ENCODE results near the gene GSC2.

GRCh38 chr22:19166421-19166820 lies 16.3 kb upstream of the GSC2 start:
- TF ChIP-seq POLR2AphosphoS5 (IDR thresholded peaks at IDR 0.05; ENCODE audit: low read depth) (no peak), CTCF (IDR thresholded peaks at IDR 0.05; ENCODE audit: insufficient read depth, low read length) (no peak), SPI1 (IDR thresholded peaks at IDR 0.05; ENCODE audit: borderline replicate concordance, low read depth) (no peak)
- TF ChIP-seq, protein P1, sequence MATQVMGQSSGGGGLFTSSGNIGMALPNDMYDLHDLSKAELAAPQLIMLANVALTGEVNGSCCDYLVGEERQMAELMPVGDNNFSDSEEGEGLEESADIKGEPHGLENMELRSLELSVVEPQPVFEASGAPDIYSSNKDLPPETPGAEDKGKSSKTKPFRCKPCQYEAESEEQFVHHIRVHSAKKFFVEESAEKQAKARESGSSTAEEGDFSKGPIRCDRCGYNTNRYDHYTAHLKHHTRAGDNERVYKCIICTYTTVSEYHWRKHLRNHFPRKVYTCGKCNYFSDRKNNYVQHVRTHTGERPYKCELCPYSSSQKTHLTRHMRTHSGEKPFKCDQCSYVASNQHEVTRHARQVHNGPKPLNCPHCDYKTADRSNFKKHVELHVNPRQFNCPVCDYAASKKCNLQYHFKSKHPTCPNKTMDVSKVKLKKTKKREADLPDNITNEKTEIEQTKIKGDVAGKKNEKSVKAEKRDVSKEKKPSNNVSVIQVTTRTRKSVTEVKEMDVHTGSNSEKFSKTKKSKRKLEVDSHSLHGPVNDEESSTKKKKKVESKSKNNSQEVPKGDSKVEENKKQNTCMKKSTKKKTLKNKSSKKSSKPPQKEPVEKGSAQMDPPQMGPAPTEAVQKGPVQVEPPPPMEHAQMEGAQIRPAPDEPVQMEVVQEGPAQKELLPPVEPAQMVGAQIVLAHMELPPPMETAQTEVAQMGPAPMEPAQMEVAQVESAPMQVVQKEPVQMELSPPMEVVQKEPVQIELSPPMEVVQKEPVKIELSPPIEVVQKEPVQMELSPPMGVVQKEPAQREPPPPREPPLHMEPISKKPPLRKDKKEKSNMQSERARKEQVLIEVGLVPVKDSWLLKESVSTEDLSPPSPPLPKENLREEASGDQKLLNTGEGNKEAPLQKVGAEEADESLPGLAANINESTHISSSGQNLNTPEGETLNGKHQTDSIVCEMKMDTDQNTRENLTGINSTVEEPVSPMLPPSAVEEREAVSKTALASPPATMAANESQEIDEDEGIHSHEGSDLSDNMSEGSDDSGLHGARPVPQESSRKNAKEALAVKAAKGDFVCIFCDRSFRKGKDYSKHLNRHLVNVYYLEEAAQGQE (IDR thresholded peaks at IDR 0.05; ENCODE audit: insufficient replicate concordance, low read depth): no peak

Data from HL-60 (cell line).